NCI-H1092 (cell line): ENCODE measurements around the gene CRYGS.
"Not testable (repeated sequence)": the region's sequence is repeated elsewhere in the genome, so short reads cannot be mapped to it uniquely, and the experiment has no call there.

Source experiments
- DNase-seq: peaks from one replicate; lab custom pipeline; 2025; lab: John Stamatoyannopoulos, UW

Gene CRYGS

DNA sequence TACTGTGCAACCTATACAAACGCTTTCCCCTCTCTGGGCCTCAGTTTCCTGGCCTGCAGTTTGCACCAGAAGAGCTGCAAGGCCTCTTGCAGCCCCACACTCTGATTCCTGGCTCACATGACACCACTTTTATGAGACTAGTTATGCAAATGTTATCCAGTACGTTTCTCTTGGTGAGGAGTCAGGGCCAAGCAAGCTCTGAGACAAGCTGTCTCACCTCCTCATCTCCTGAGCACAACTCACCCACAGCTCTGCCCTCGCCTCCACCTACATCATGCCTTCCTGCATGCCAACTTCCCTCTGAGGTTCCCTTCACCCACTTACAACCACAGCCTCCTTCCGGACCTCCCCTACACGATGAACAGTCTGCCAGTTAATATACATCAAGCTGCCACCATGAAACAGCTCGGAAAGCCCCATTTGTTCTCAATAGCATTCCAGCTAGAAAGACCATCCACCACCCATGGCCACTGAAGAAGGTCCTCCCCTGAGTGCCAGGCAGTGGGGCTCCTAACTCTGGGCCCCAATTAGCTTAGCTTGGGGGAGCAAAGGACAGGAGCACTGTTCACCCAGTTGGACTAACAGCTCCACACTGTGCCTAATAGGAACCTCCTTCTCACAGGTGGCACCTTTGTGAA, 25.0 kb downstream of the CRYGS start:
- no peak for DNase-seq

DNA sequence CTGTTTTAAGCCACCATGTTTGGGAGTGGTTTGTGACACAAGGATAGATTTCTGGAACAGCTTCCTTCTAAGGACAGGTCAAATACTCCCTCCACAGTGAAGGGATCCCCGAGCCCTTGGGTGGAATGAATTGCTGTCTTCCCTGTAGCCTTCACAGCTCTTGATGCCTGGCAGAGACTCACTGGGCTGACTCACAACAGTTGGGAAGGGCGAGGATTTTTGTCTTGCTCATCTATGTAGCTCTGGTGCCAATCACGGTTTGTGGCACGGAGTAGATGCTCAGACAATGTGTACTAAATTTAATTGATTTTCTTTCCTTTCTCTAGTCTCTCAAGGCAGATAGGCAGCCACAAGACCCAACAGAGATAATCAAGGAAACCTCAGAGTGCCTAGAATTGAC, 27.0 kb downstream of the CRYGS start:
- no peak for DNase-seq

DNA sequence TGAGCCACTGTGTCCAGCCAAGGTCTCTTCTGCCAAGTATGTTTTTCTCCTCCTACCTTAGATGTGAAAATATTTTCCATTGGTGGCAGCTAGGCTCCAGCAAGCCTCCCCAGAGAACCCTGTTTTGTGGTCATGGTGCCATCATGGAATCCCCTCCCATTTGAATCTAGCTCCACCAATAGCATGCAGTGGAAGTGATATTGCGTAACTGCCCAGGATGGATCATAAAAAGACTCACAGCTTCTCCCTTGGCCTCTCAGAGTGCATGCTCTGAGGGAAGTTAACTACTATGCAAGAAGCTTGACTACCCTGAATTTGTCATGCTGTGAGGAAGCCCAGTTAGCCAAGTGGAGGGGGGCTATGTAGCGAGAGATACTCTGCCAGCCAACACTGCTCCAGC, 27.5 kb downstream of the CRYGS start:
- DNase-seq: no peak

DNA sequence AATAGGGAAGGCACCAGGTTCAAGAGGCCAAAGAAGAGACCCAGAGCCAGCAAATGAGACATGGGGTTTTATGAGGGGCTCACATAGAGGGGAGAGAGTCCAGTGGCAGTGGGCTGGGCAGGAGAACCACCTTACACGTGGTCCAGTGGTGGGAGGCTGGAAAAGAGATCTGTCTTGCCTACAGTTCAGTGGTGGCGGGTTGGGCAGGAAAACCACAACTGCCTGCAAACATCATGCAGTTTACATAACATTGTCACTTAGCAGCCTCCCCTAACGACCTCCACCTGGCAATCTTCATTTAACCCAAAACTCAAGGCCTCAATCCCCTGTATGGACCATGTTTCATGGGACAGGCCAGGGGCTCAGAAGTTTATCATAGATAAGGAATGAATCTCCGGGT, 29.1 kb downstream of the CRYGS start:
- no peak for DNase-seq

- DNase-seq: no peak
Observed at GRCh38 chr3:186514296-186515002, 29.7 kb downstream of the CRYGS start.

- DNase-seq: no peak
Observed at GRCh38 chr3:186513386-186513785, 30.8 kb downstream of the CRYGS start.

DNA sequence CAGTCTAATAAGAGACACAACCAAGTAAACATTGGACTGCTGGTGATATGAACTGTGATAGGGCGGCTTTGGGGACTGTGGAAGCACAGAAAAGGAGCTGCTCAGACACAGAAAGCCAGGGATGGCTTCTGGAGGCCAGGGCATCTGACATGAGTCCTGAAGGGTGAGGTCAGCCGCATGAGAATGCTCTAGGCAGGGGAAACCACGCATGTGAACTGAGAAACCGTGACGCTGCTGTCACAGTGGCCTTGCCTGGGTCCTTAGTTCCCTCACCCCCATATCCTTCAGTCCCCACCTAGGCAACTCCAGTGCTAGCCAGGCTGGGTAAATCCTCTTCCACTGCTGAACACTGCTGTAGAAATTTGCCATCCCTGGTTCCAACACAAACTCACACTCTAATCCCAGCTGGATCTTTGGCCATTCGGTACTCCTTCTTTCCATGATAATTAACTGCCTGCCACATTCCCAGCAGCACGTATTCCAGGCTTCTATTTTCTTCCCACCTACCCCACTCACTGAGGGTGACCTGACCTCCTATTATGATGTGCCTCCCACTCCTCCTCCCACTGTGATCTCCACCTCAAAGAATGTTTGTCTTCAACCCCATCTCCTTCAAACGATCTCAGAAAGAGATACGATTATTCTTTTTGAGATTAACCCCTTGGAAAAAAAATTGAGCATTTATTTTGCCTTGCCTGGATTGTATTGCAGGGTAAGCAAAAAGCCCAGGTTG, 31.4 kb downstream of the CRYGS start:
- DNase-seq: no peak

DNA sequence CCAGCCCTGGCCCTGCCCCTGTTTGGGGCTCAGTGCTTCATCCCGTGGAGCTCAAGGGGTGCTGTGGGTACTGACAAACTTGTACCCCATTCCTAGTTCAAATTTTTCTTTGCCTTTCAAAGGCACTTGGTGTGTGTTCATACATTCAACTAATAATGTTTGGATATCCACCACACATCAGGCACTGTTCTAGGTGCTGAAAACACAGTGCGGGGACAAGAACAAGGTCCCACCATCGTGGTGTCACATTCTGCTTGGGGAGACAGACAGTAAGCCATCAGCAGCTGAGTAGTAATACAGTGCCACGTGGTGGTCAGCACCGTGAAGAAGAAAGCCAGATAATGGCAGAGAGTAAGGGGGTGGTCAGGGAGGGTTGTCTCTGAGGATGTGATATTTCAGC, 32.5 kb downstream of the CRYGS start:
- DNase-seq: no peak

- DNase-seq: no peak
Observed at GRCh38 chr3:186511245-186511644, 32.9 kb downstream of the CRYGS start.

- no peak for DNase-seq
Observed at GRCh38 chr3:186510374-186511079, 33.7 kb downstream of the CRYGS start.

GRCh38 chr3:186509423-186509822, 34.8 kb downstream of the CRYGS start:
- DNase-seq: no peak

DNA sequence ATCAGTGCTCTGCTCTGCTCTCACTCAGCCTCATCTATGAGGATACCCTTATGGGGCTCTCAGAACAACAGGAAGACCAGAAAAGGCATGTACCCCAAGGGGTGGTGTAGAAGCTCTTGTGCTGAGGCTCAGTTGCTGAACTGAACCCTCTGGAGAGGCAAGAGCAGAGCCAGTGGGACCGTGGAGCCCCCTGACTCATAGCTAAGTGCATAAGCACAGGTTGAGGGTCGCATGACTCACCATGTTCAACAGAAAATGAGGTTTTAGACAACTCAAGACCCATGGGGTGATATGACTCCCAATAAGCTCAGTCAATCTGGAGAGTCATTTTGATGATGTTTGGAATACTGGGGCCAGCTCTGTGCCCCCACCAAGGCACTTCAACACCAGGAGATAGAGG, 37.3 kb downstream of the CRYGS start:
- DNase-seq: no peak

DNA sequence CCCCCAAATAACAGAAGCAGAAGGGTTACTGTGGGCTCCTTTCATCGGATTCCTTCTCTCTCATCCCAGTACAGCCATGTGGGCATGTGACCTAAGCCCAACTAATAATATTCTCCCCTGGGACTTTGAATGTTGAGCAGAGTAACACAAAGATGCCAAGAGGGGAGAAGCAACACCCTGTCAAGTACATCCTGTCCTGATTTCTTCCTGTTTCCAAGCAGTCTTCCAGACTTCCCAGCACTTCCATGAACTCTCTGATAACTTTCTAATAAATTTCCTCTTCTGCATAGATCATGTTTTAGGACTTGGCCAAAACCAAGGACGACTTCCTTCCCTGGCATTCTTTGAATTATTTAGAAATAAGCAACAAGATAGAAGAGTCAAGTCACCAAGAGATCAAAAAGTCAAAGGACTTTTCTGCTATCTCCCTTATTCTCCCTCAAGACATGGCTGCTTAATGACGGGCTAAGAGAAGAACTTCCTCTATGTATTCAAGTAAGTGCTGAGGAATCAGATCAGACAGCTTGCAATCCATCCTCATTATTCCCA, 37.9 kb downstream of the CRYGS start:
- no peak for DNase-seq

- DNase-seq: no peak
Observed at GRCh38 chr3:186502966-186503712, 41.0 kb downstream of the CRYGS start.

- DNase-seq: no peak
Observed at GRCh38 chr3:186502138-186502948, 41.8 kb downstream of the CRYGS start.

DNA sequence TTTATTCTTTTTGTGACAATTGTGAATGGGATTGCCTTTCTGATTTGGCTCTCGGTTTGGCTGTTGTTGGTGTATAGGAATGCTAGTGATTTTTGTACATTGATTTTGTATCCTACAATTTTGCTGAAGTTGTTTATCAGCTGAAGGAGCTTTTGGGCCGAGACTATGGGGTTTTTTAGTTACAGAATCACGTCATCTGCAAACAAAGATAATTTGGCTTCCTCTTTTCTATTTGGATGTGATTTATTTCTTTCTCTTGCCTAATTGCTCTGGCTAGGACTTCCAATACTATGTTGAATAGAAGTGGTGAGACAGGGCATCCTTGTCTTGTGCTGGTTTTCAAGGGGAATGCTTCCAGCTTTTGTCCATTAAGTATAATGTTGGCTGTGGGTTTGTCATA, 44.2 kb downstream of the CRYGS start:
- DNase-seq: not testable (repeated sequence)

DNA sequence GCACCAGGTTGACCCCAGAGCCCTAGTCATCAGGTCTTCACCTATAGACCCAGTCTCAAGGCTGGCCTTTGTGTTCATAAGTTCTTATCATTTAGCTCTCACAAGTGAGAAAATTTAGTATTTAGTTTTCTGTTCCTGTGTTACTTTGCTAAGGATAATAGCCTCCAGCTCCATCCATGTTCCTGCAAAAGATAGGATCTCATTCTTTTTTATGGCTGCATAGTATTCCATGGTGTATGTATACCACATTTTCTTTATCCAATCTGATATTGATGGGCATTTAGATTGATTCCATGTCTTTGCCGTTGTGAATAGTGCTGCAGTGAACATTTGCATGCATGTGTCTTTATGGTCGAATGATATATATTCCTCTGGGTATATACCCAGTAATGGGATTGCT, 46.2 kb downstream of the CRYGS start:
- DNase-seq: not testable (repeated sequence)

GRCh38 chr3:186497608-186498007, 46.6 kb downstream of the CRYGS start:
- no peak for DNase-seq

GRCh38 chr3:186496635-186497034, 47.5 kb downstream of the CRYGS start:
- DNase-seq: no peak

DNA sequence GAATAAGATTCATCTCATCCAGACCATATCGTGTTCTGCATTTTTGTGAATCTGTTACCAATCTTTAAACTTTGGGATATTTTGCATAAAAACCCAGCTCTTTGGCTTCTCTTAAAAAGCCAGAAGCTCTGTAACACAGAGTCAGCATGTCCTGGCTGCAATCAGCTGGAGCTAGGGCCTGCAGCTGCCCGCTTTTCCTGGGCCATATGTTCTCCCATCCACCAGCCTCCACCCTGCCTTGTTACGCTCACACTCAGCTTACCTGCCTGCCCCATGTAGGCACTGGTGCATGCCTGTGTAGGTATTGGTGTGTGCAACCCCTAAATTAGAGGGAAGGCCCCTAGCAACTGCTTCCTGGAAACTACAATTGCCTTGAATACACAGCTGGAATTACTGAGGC, 48.2 kb downstream of the CRYGS start:
- no peak for DNase-seq
